Fibroblast of lung (primary cell): Measurements from ENCODE around the gene DEFB129.

ENCODE experiments used
- CTCF ChIP-seq, 2 donors: IDR thresholded peaks in 1 of 2; conservative IDR thresholded peaks in 1 of 2; 1 replicate in 1 of 2; 2 replicates in 1 of 2; pipeline ENCODE4 v1.5.1; 2011 to 2012; ENCODE audit warnings: low read length in 2 of 2, control low read depth in 1 of 2, inconsistent platforms in 1 of 2, low read depth in 1 of 2, mild to moderate bottlenecking in 1 of 2
- EZH2 ChIP-seq: IDR thresholded peaks from 2 replicates; pipeline ENCODE4 v1.5.1; 2012; ENCODE audit warnings: low read length, control low read depth, mild to moderate bottlenecking; ENCODE audit errors: missing control alignments

GRCh38 chr20:235891-236290, 8.8 kb downstream of the DEFB129 start:
- TF ChIP-seq CTCF (conservative IDR thresholded peaks at IDR 0.05 in 1 of 2, IDR thresholded peaks at IDR 0.05 in 1 of 2; ENCODE audit: low read depth in 1 of 2, low read length in 2 of 2) (peak in 1 of 2 donors; percentile 13), EZH2 (no peak)
